Measurements from ENCODE around the gene FOLR3. TPM values are rescaled to one million over a fixed set of nuclear protein-coding genes. Genes with fewer than 3 reads are reported as not detected.

Gene FOLR3
- total and polyA plus RNA-seq, 2 experiments from 2014 or later: not detected

- Histone ChIP-seq H3K4me1 (ENCODE audit: low read depth) (no peaks in the 10 kb centered on the region), H3K27me3 (peaks cover 16% of the 10 kb centered on the region), H3K4me3 (no peak overlapping the region), H3K36me3 (no peaks in the 10 kb centered on the region), H3K9me3 (ENCODE audit: low read depth) (no peaks in the 10 kb centered on the region), H3K27ac (no peak overlapping the region)
- no peak for TF ChIP-seq CTCF (IDR thresholded peaks at IDR 0.05; ENCODE audit: low read depth, low read length)
- no peak for DNase-seq (ENCODE audit: low read depth in 1 of 2, low spot score in 1 of 2)
Observed at GRCh38 chr11:72135891-72136683, 562 bp downstream of the FOLR3 start.

GRCh38 chr11:72136684-72137262 lies 1.2 kb downstream of the FOLR3 start:
- no peak for DNase-seq (ENCODE audit: low read depth in 1 of 2, low spot score in 1 of 2)
- Histone ChIP-seq H3K36me3 (no peaks in the 10 kb centered on the region), H3K27me3 (peaks cover 10% of the 10 kb centered on the region), H3K4me1 (ENCODE audit: low read depth) (no peaks in the 10 kb centered on the region), H3K4me3 (no peak overlapping the region), H3K9me3 (ENCODE audit: low read depth) (no peaks in the 10 kb centered on the region), H3K27ac (no peak overlapping the region)
- TF ChIP-seq CTCF (IDR thresholded peaks at IDR 0.05; ENCODE audit: low read depth, low read length): no peak

- no peak overlapping the region for H3K4me3 ChIP-seq
- no peaks in the 10 kb centered on the region for H3K27me3 ChIP-seq
- H3K36me3 ChIP-seq: no peaks in the 10 kb centered on the region
- H3K4me1 ChIP-seq (ENCODE audit: low read depth): no peaks in the 10 kb centered on the region
- H3K9me3 ChIP-seq (ENCODE audit: low read depth): no peaks in the 10 kb centered on the region
- H3K27ac ChIP-seq: no peak overlapping the region
- no peak for TF ChIP-seq CTCF (IDR thresholded peaks at IDR 0.05; ENCODE audit: low read depth, low read length)
- DNase-seq (ENCODE audit: low read depth in 1 of 2, low spot score in 1 of 2): no peak
Observed at GRCh38 chr11:72138821-72139390, 3.4 kb downstream of the FOLR3 start.

- Histone ChIP-seq H3K4me3 (no peak overlapping the region), H3K27me3 (no peaks in the 10 kb centered on the region), H3K4me1 (ENCODE audit: low read depth) (no peaks in the 10 kb centered on the region), H3K36me3 (no peaks in the 10 kb centered on the region), H3K27ac (no peak overlapping the region), H3K9me3 (ENCODE audit: low read depth) (no peaks in the 10 kb centered on the region)
- DNase-seq (ENCODE audit: low read depth in 1 of 2, low spot score in 1 of 2): no peak
- no peak for TF ChIP-seq CTCF (IDR thresholded peaks at IDR 0.05; ENCODE audit: low read depth, low read length)
Observed at GRCh38 chr11:72139500-72139899, 4.0 kb downstream of the FOLR3 start.

- H3K27ac ChIP-seq: no peak overlapping the region
Observed at GRCh38 chr11:72140661-72141060, 5.1 kb downstream of the FOLR3 start.

More at GRCh38 chr11:72140661-72141060, 5.1 kb downstream of the FOLR3 start:
- no peak for DNase-seq (ENCODE audit: low read depth in 1 of 2, low spot score in 1 of 2)
- Histone ChIP-seq H3K4me1 (ENCODE audit: low read depth) (no peaks in the 10 kb centered on the region), H3K9me3 (ENCODE audit: low read depth) (no peaks in the 10 kb centered on the region), H3K36me3 (no peaks in the 10 kb centered on the region), H3K27me3 (no peaks in the 10 kb centered on the region), H3K4me3 (no peak overlapping the region)
- TF ChIP-seq CTCF (IDR thresholded peaks at IDR 0.05; ENCODE audit: low read depth, low read length): no peak
